ENCODE measurements around the gene UBE3C. TPM values are rescaled to one million over a fixed set of nuclear protein-coding genes. Genes with fewer than 3 reads are reported as not detected.

Gene UBE3C
- total and polyA plus RNA-seq, 2 of the 13 experiments (the other 11 are each of a cell fraction or from before 2014, with no cell fraction given): 27.0 to 48.2 TPM

DNA sequence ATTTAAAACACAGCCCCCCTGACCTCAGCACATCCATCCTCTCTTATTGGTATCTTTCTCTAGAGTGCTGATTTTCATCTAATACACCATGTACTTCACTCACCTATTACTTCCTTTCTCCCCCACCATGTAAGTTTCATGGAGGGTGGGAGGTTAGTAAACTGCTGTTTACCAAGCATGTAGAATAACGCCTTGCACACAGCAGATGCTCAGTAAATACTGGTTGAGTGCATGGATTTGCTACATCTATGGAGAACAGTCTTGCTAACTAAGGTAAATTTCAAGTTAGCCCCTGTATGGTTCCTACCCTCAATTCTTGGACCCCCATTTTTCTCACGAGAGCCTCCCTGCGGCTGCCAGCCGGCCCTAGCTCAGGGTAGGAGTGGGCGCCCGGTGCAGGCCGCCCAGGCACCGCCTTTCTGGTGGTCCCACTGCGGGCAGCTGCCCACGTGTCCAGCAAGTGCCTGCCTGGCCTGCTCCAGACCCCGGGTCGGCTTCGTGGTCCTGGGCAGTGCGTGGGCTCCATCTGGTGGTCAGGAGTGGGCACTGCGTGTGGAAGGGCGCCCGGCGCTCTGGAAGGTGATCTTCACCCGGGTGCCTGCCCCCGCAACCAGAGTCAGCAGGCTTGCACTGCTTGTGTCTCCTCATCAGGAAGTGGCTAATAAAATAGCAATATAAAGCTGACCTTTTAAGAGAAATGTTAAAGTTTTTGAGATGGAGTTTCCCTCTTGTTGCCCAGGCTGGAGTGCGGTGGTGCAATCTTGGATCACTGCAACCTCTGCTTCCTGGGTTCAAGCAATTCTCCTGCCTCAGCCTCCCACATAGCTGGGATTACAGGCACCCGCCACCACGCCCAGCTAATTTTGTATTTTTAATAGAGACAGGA lies 134.7 kb downstream of the UBE3C start (continued):
- TF ChIP-seq ELF1 (CRISPR knock-in tag; IDR thresholded peaks at IDR 0.05) (no peak), SP4 (CRISPR knock-in tag; IDR thresholded peaks at IDR 0.05) (no peak), PLRG1 (conservative IDR thresholded peaks at IDR 0.05) (no peak), TAF1 (CRISPR knock-in tag; IDR thresholded peaks at IDR 0.05) (0 out of 2 replicates have a peak, but pooled peaks have one; percentile 5), ZNF44 (CRISPR knock-in tag; IDR thresholded peaks at IDR 0.05) (no peak), ZBTB21 (CRISPR knock-in tag; IDR thresholded peaks at IDR 0.05) (0 out of 2 replicates have a peak, but pooled peaks have one; percentile 20), BORCS8-MEF2B (CRISPR knock-in tag; IDR thresholded peaks at IDR 0.05) (peak; percentile 48; the same call in 1 of the 2 replicates), MAFF (IDR thresholded peaks at IDR 0.05; ENCODE audit: low read depth, low read length) (no peak), POLR2AphosphoS5 (IDR thresholded peaks at IDR 0.05; ENCODE audit: low read depth, low read length) (no peak), MED13 (CRISPR knock-in tag; IDR thresholded peaks at IDR 0.05) (no peak), ZNF333 (CRISPR knock-in tag; IDR thresholded peaks at IDR 0.05; ENCODE audit: borderline replicate concordance) (peak; percentile 67; the same call in 1 of the 2 replicates), RAD51 (IDR thresholded peaks at IDR 0.05; ENCODE audit: borderline replicate concordance) (no peak), ZNF672 (CRISPR knock-in tag; IDR thresholded peaks at IDR 0.05) (no peak), ZNF232 (CRISPR knock-in tag; IDR thresholded peaks at IDR 0.05; ENCODE audit: borderline replicate concordance) (0 out of 2 replicates have a peak, but pooled peaks have one; percentile 43), HMGA1 (CRISPR knock-in tag; conservative IDR thresholded peaks at IDR 0.05) (no peak), ARNT (IDR thresholded peaks at IDR 0.05) (no peak), SNRNP70 (IDR thresholded peaks at IDR 0.05; ENCODE audit: low read depth, low read length) (no peak), YEATS2 (CRISPR knock-in tag; IDR thresholded peaks at IDR 0.05; ENCODE audit: borderline replicate concordance) (no peak; the same call in 1 of the 2 replicates), ZFP62 (CRISPR knock-in tag; IDR thresholded peaks at IDR 0.05) (no peak), ZNF256 (CRISPR knock-in tag; conservative IDR thresholded peaks at IDR 0.05) (no peak), NFATC3 (CRISPR knock-in tag; IDR thresholded peaks at IDR 0.05) (no peak), SMAD9 (CRISPR knock-in tag; IDR thresholded peaks at IDR 0.05) (no peak)
- TF ChIP-seq, protein P1, sequence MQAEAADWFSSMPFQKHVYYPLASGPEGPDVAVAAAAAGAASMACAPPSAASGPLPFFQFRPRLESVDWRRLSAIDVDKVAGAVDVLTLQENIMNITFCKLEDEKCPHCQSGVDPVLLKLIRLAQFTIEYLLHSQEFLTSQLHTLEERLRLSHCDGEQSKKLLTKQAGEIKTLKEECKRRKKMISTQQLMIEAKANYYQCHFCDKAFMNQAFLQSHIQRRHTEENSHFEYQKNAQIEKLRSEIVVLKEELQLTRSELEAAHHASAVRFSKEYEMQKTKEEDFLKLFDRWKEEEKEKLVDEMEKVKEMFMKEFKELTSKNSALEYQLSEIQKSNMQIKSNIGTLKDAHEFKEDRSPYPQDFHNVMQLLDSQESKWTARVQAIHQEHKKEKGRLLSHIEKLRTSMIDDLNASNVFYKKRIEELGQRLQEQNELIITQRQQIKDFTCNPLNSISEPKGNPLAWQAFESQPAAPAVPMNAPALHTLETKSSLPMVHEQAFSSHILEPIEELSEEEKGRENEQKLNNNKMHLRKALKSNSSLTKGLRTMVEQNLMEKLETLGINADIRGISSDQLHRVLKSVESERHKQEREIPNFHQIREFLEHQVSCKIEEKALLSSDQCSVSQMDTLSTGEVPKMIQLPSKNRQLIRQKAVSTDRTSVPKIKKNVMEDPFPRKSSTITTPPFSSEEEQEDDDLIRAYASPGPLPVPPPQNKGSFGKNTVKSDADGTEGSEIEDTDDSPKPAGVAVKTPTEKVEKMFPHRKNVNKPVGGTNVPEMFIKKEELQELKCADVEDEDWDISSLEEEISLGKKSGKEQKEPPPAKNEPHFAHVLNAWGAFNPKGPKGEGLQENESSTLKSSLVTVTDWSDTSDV (CRISPR knock-in tag; IDR thresholded peaks at IDR 0.05): no peak
- TF ChIP-seq, protein P2, sequence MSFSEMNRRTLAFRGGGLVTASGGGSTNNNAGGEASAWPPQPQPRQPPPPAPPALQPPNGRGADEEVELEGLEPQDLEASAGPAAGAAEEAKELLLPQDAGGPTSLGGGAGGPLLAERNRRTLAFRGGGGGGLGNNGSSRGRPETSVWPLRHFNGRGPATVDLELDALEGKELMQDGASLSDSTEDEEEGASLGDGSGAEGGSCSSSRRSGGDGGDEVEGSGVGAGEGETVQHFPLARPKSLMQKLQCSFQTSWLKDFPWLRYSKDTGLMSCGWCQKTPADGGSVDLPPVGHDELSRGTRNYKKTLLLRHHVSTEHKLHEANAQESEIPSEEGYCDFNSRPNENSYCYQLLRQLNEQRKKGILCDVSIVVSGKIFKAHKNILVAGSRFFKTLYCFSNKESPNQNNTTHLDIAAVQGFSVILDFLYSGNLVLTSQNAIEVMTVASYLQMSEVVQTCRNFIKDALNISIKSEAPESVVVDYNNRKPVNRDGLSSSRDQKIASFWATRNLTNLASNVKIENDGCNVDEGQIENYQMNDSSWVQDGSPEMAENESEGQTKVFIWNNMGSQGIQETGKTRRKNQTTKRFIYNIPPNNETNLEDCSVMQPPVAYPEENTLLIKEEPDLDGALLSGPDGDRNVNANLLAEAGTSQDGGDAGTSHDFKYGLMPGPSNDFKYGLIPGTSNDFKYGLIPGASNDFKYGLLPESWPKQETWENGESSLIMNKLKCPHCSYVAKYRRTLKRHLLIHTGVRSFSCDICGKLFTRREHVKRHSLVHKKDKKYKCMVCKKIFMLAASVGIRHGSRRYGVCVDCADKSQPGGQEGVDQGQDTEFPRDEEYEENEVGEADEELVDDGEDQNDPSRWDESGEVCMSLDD (CRISPR knock-in tag; IDR thresholded peaks at IDR 0.05; ENCODE audit: borderline replicate concordance): no peak
- TF ChIP-seq, protein P3, sequence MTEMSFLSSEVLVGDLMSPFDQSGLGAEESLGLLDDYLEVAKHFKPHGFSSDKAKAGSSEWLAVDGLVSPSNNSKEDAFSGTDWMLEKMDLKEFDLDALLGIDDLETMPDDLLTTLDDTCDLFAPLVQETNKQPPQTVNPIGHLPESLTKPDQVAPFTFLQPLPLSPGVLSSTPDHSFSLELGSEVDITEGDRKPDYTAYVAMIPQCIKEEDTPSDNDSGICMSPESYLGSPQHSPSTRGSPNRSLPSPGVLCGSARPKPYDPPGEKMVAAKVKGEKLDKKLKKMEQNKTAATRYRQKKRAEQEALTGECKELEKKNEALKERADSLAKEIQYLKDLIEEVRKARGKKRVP (CRISPR knock-in tag; IDR thresholded peaks at IDR 0.05): no peak

All from HepG2 (cell line).